ENCODE measurements around the gene GOLGA6L6.
"Not testable (repeated sequence)": the region's sequence is repeated elsewhere in the genome, so short reads cannot be mapped to it uniquely, and the experiment has no call there.

GOLGA6L6 gene, protein sequence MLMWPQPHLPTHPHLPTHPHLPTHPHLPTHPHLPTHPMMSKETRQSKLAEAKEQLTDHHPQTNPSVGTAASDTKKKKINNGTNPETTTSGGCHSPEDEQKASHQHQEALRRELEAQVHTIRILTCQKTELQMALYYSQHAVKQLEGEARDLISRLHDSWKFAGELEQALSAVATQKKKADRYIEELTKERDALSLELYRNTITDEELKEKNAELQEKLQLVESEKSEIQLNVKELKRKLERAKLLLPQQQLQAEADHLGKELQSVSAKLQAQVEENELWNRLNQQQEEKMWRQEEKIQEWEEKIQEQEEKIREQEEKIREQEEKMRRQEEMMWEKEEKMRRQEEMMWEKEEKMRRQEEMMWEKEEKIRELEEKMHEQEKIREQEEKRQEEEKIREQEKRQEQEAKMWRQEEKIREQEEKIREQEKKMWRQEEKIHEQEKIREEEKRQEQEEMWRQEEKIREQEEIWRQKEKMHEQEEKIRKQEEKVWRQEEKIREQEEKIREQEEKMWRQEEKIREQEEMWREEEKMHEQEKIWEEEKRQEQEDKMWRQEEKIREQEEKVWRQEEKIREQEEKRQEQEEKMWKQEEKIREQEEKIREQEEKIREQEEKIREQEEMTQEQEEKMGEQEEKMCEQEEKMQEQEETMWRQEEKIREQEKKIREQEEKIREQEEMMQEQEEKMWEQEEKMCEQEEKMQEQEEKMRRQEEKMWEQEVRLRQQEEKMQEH

DNA sequence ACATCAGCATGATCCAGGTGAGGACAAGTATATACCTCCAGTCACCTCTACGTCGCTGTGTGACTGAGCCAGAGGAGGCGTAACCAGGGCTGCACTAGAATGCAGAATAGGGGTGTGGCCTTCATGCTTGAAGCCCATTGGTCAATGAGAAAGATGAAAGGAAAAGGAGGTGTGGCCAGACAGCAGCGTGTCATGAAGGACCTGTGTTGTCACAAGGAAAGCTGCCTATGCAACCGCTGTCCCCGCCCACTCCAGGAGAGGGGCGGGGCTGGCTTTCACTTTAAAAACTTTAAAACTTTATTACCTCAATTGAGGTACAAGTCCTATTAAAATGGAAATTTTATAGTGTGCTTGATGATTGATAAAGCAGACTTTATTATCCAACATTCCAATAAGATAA, at the start of gene GOLGA6L6:
GOLGA6L6 (minus strand) TSS at position 101 of the 400 bp plus-strand sequence; CDS start at position 10, 91 bp downstream.
- not testable (repeated sequence) for DNase-seq

DNA sequence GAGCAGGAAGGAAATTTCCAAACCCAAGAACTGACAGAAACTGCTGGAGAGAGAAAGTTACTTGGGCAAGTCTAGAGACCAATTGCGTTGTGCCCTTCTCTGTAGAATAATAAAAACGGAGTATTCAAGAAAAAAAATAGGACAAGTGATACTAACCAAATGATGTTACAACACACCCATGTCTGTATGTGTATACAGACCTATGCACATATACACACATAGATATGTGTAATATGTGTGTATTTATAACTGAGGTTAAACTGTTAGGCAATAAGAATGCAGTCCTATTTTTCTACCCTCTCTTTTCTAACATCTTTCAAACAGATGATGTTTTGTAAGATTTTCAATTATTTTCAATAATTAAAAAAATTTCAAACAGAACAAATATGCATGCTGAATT, 48.5 kb upstream of the GOLGA6L6 start:
- DNase-seq, result not testable (repeated sequence)

DNA sequence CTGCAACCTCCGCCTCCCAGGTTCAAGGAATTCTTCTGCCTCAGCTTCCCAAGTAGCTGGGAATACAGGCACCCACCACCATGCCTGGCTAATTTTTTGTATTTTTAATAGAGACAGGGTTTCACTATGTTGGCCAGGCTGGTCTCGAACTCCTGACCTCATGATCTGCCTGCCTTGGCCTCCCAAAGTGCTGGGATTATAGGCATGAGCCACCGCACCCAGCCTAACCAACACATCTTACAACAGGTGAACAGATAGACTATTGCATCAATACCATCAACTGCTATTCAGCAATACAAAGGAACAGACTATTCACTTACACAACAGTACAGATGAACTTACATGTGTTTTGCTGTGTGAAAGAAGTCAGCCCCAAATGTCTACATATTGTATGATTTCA, 45.2 kb upstream of the GOLGA6L6 start:
- DNase-seq, result not testable (repeated sequence)

DNA sequence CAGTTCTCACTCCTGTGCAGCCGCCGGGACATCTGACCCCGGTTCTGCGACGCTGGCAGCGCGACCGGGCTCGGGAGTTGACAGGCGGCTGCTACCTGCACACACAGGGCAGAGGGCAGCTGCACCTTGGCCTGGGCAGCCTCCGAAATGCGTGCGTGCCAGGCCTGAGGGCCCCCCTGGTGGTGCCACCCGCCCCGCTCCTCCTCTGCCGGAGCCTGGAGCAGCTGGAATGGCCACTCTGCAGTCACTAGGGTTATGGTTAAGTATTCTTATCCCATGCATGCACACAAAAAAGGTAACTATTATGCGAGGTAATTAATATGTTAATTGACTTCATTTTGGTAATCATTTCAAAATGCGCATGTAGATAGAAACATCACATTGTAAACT, 41.1 kb upstream of the GOLGA6L6 start:
- DNase-seq, result not testable (repeated sequence)

DNA sequence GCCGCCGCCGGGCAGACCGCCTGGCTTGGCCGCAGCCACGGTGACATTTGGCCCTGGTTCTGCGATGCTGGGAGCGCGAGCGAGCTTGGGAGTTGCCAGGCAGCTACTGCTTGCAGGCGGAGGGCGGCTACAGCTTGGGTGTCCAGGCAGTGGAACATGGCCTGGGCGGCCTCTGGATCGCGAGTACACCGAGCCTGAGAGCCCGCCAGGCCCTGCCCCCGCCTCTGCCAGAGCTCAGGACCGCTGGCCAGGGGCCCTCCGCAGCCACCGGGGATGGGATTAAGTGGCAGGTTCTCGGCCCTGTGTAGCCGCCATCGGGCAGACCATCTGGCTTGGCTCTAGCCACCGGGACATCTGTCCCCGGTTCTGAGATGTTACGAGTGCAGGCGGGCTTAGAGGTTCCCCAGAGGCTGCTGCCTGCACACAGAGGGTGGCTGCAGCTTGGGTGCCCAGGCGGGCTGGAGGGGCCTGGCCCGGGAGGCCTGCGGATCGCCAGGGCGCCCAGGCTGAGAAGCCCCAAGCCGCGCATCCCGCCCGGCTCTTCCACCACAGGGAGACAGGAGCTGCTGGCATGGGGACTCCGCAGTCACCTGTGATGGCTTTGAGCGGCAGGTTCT, 40.6 kb upstream of the GOLGA6L6 start:
- not testable (repeated sequence) for DNase-seq

DNA sequence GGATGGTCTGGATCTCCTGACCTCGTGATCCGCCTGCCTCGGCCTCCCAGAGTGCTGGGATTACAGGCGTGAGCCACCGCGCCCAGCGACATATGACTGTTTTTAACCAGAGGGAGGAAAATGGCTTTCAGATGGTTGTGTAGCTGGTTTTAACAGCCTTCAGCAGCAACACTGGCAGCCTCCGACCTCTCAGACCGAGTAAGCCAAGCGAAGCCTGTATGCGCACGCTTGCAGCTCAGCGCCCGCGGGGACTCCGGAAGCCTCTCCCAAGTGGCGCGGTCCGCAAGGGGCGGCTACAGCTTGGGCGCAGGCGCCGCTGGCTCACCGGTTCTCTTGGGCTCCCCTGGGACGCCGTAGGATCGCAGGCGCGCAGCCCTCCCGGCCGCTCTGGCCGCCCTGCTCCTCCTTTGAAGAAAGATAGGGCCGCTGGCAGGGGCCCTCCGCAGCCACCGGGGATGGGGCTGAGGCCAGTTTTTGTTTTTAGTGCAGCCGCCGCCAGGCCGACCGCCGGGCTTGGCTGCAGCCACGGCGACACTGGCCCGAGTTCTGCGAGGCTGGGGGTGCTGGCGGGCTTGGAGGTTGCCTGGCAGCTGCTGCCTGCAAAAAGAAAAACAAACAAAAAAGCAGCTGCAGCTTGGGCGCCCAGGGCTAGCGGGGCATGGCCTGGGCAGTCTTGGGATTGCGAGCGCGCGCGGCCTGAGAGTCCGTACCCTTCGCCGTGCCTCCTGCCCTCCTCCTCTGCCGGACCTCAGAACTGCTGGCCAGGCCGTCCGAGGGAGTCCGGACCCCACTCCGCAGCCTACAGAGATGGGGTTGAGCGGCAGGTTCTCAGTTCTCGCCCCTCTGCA, 39.9 kb upstream of the GOLGA6L6 start:
- DNase-seq, result not testable (repeated sequence)

DNA sequence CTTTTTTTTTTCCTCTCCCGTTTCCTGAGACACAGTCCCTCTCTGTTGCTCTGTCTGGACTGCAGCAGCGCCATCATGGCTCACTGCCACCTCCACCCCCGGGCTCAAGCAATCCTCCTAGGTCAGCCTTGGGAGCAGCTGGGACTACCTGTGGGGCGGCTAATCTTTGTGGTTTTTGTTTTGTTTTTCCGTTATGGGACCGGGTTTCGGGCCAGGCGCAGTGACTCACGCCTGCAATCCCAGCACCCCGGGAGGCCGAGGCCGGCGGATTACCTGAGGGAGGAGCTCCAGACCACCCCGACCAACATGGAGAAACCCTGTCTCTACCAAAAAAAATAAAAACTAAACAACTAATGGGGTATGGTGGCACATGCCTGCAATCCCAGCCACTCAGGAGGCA, 38.1 kb upstream of the GOLGA6L6 start:
- DNase-seq, result not testable (repeated sequence)

DNA sequence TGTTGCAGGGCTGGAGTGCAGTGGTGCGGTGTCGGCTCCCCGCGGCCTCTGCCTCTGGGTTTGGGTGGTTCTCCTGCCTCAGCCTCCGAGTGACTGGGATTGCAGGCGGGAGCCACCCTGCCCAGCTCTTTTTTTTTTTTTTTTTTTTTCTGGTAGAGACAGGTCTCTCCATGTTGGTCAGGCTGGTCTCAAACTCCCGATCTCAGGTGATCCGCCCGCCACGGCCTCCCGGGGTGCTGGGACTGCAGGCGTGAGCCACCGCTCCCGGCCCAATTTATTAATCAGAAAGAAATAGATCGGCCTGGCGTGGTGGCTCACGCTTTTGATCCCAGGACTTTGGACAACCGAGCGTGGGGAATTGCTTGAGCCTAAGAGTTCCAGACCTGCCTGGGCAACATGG, 9.7 kb upstream of the GOLGA6L6 start:
- not testable (repeated sequence) for DNase-seq

DNA sequence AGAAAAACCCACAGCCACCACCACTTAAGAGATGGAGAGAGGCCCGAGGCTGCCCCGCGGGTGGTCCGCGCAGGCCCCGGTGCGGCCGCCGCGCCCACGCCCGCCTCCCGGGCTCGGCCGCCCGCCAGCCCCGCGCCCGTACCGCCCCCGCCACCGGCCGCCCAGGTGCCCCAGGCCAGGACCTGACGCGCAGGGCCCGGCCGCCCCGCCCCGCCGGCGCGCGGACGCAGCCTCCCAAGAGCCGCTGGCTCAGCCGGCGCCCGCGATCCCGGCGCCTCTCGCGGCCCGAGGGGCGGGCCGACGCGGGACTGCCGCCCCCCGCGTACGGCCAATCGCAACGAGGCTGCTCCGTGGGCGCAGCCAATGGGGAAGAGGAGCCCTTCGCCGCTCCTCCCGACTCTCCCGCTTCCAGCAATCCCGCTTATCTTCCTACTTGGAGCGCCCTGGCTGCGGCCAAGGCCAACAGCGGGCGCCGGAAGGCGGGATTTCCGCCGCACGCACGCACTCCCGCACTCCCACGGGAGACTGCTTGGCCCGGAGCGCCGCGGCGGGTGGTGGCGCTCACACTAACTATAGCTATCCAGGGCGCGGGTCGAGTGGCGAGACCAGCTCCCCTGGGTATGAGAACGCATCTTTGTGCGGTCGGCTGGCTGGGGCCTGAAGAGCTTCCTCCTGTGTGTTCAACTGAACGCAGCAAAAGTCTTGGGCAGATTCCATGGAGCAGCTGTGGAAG, 35.5 kb downstream of the GOLGA6L6 start:
- not testable (repeated sequence) for DNase-seq

DNA sequence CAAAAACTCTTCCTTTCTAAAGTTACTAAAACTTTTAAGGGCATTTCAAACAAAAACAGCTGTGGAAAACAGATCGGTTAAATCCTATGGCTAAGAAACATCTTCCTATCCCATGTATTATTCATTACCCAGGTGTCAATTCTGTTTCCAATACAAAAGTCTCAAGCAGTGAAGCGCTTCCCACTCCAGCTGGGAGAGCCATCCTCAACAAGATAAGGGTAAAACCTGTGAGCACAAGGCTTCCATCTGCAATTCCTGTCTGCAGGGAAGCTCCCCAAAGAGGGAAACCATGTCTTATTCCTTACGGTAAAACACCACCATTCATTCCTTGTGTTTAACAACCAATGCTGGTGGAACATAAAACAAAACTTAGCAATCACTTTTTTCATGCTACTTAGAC, 38.8 kb downstream of the GOLGA6L6 start:
- DNase-seq, result not testable (repeated sequence)

DNA sequence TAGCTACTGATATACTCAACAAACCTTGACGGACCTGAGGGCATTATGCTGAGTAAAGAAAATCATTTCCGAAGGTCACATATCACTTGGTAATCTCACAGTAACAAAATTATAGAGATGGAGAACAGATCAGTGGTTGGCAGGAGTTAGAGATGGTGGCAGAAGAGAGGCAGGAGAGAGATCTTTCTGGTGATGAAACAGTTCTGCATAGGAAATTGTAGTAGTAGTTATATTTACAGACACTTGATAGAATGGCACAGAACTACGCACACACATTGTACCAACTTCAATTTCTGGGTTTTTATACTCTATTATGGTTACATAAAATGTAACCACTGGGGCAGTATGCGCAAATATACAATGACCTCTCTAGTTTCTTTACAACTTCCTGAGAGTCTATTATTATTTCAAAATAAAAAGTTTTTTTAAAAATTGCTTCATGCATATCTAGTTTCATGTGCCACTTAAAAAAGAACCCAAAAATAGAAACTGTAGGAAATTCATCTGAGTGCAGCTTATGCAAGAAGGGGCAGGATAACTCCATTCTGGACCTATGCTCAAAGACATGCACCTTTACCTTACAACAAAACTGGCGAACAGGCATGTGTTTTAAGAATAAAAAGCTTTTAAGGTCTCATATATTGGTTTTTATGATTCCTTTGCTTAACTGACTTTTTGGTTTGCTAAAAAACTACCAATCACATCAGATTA, 39.9 kb downstream of the GOLGA6L6 start:
- DNase-seq, result not testable (repeated sequence)

DNA sequence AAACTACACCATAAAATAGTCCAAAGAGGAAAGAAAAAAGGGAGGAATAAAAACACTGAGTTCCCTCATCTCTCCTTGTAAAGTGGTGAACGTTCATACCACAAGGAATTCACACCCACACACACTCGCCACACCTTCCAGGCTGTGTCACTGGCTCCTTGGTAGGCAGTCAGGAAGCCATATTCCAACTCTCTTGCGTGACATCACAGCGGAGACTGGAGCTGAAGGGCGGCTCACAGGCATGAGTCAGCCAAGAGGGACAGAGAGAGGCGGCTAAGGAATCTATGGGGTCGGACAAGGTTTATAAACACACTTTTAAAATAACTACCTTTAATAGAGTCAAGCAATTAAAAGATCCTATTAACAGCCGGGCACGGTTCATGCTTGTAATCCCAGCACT, 43.8 kb downstream of the GOLGA6L6 start:
- not testable (repeated sequence) for DNase-seq

DNA sequence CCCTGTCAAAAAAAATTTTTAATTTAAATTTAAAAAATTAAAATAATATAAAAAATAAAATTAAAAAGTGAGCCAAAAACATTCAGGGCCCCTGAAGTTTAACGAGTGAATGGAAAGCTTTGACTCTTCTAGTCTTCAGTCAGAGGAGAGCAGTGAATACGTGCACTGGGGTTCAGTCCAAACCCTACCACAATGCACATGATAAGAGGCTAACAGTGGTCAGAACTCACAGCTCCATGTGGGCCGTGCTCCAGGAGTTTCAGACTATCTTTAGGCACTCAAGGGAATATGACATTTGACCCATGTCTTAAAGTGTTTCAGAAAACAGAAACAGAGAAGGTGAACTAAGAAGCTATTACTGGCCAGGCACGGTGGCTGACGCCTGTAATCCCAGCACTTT, 48.6 kb downstream of the GOLGA6L6 start:
- DNase-seq, result not testable (repeated sequence)

DNA sequence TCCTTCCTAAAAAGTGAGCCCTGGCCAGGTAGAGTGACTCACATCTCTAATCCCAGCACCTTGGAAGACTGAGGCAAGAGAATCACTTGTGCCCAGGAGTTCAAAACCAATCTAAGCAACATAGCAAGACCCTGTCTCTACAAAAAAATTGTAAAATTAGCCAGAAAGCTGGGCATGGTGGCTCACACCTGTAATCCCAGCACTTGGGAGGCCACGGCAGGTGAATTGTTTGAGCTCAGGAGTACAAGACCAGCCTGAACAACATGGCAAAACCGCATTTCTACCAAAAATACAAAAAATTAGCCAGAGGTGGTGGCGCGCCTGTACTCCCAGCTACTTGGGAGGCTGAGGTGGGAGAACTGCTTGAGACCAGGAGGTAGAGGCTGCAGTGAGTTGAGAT, 49.0 kb downstream of the GOLGA6L6 start:
- not testable (repeated sequence) for DNase-seq

DNA sequence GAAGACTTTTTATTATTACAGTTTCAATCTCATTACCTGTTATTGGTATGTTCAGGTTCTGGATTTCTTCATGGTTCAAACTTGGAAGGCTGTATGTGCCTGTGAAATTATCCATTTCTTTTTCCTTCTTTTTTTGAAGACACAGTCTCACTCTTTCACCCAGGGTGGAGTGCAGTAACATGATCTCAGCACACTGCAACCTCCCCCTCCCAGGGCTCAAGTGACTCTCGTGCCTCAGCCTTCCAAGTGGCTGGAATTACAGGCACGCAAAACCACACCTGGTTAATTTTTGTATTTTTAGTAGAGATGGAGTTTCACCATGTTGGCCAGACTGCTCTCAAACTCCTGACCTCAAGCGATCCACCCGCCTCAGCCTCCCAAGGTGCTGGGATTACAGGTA, 52.3 kb downstream of the GOLGA6L6 start:
- DNase-seq, result not testable (repeated sequence)
